Testis (tissue), 3 donors: Measurements from ENCODE around the gene NSUN2. TPM values are rescaled to one million over a fixed set of nuclear protein-coding genes. Genes with fewer than 3 reads are reported as not detected.

Experiments
- DNase-seq: peaks from one replicate; pipeline ENCODE4 v3.0.0-alpha.2; 2019
- H3K27ac ChIP-seq, 2 donors: fragments of 200-600 bp; sonication (generic); one replicate each; pipeline ENCODE4 v1.5.1; 2019
- H3K27me3 ChIP-seq: fragments of 200-600 bp; sonication (generic); one replicate; pipeline ENCODE4 v1.5.1; 2019
- H3K36me3 ChIP-seq: fragments of 200-600 bp; sonication (generic); one replicate; pipeline ENCODE4 v1.5.1; 2017; ENCODE audit warnings: low read depth; ENCODE audit errors: missing control alignments
- H3K4me1 ChIP-seq: fragments of 200-600 bp; sonication (generic); one replicate; pipeline ENCODE4 v1.5.1; 2019
- H3K4me3 ChIP-seq, 2 donors: fragments of 200-600 bp; sonication (generic); one replicate each; pipeline ENCODE4 v1.5.1; 2017 to 2019
- H3K9me3 ChIP-seq: fragments of 200-600 bp; sonication (generic); one replicate; pipeline ENCODE4 v1.5.1; 2017
- CTCF ChIP-seq, 3 experiments: fragments of 450-650 bp in 2 of 3; fragments of 200-600 bp in 1 of 3; sonication (generic) in 1 of 3; IDR thresholded peaks; one replicate each; pipeline ENCODE4 v1.5.1; 2016 to 2019; ENCODE audit warnings: antibody characterized with exemption in 3 of 3, mild to moderate bottlenecking in 2 of 3, moderate library complexity in 1 of 3
- POLR2A ChIP-seq: fragments of 450-650 bp; IDR thresholded peaks from one replicate; pipeline ENCODE4 v1.6.1; 2017; ENCODE audit warnings: antibody characterized with exemption, mild to moderate bottlenecking, moderate library complexity
- WGBS, 2 donors: methylation state at CpG; one replicate each; pipeline ENCODE4 v1.1.5; 2018; 5-methylcytosine and 5-hydroxymethylcytosine counted together
- intact Hi-C: fragments of 100-400 bp; cut with DNase I; formaldehyde crosslinking; loops from one replicate; pipeline ENCODE4 v1.15.1; 2023; ENCODE audit warnings: low total_unique reads
- polyA plus RNA-seq: library from polyadenylated mRNA; stranded (reverse); fragments of 350-450 nt; fragmentation: Illumina TruSeq; extraction: RNeasy Lipid Tissue Mini Kit (QIAGEN cat#74804); gene quantifications from one replicate; pipeline ENCODE4 v1.2.3, GENCODE V29; 2014; ENCODE audit warnings: low read depth, low replicate concordance; ENCODE audit not compliant: insufficient read depth
- total RNA-seq, 2 donors: library from RNA; depleted of rRNA; stranded (reverse); fragments of >200 nt; gene quantifications; one replicate each; pipeline ENCODE4 v1.2.3, GENCODE V29; 2016

NSUN2 gene
- total and polyA plus RNA-seq, 3 donors from 2014 or later, result 51.6 to 80.1 (median 66.7) TPM

- Histone ChIP-seq H3K36me3 (no peaks in the 10 kb centered on the region), H3K4me3 (no peak overlapping the region), H3K27me3 (no peaks in the 10 kb centered on the region), H3K4me1 (no peaks in the 10 kb centered on the region), H3K27ac (no peak overlapping the region), H3K9me3 (no peaks in the 10 kb centered on the region)
- intact Hi-C loops, result no loop called here
- DNase-seq, result no peak
- 96 to 98% methylated on average over 5 of the region's 5 CpGs for WGBS, 2 donors
- TF ChIP-seq CTCF (IDR thresholded peaks at IDR 0.05), result no peak
- no peak for TF ChIP-seq POLR2A
These were observed 36.5 kb downstream of the NSUN2 start for GRCh38 chr5:6596388-6596787.

GRCh38 chr5:6595405-6595804 is 37.4 kb downstream of the NSUN2 start:
- DNase-seq, result no peak
- no peak overlapping the region for H3K4me3 ChIP-seq
- no peaks in the 10 kb centered on the region for H3K4me1 ChIP-seq
- WGBS, 2 donors, result 93 to 94% methylated on average over 3 of the region's 3 CpGs
- TF ChIP-seq CTCF (IDR thresholded peaks at IDR 0.05) (no peak), POLR2A (no peak)
- H3K36me3 ChIP-seq, result no peaks in the 10 kb centered on the region
- intact Hi-C loops, result no loop called here
- H3K9me3 ChIP-seq, result no peaks in the 10 kb centered on the region
- no peaks in the 10 kb centered on the region for H3K27me3 ChIP-seq
- H3K27ac ChIP-seq, result no peak overlapping the region

DNA sequence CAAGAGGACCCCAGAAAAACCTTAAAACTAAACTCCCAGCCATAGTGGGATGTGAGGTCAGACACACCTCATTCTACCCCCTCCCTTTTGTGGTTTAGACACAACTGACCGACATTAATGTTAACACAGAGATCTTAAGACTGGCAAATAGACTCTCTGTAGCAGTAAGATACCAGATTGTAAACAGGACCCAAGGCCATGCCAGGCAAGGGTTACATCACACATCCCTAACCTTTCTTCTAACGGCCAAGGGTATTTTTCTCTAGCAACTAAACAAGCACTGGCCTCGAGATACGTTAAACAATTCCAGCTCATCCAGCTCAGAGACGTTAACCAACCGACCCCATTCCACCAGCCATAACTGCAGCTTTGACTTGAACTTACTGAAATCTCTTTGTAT is 38.8 kb downstream of the NSUN2 start:
- no peak overlapping the region for H3K4me3 ChIP-seq
- intact Hi-C loops, result no loop called here
- WGBS, 2 donors, result 78 to 83% methylated on average over 6 of the region's 6 CpGs
- TF ChIP-seq POLR2A (no peak), CTCF (IDR thresholded peaks at IDR 0.05) (no peak)
- no peak for DNase-seq
- H3K4me1 ChIP-seq, result no peaks in the 10 kb centered on the region
- no peaks in the 10 kb centered on the region for H3K27me3 ChIP-seq
- H3K36me3 ChIP-seq, result no peaks in the 10 kb centered on the region
- no peaks in the 10 kb centered on the region for H3K9me3 ChIP-seq
- H3K27ac ChIP-seq, result no peak overlapping the region

GRCh38 chr5:6593148-6594016 is 39.5 kb downstream of the NSUN2 start:
- DNase-seq, result no peak
- no peak overlapping the region for H3K4me3 ChIP-seq
- TF ChIP-seq POLR2A (no peak), CTCF (IDR thresholded peaks at IDR 0.05) (no peak)
- no peaks in the 10 kb centered on the region for H3K27me3 ChIP-seq
- no peaks in the 10 kb centered on the region for H3K9me3 ChIP-seq
- H3K27ac ChIP-seq, result no peak overlapping the region
- WGBS, 2 donors, result 79 to 80% methylated on average over 11 to 14 of the region's 14 CpGs
- no peaks in the 10 kb centered on the region for H3K4me1 ChIP-seq
- H3K36me3 ChIP-seq, result no peaks in the 10 kb centered on the region
- intact Hi-C loops, result no loop called here

DNA sequence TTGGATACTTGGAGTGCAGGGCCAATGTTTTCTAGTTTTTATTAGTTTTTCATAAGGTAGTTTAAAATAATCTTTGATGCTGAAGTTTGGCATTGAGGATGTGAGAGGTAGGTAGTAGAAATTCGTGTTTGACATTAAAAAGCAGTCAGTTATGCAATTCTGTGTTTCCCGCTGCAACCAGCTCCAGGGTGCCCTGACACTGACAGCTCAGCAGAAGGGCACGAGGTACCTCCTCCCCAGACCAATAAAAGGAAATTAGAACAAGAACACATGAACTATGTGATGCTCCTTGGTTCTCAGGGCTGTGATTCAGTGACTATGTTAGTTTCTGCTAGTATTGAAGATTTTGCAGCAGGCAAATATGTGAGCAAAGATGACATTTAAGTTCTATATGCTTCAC is 40.2 kb downstream of the NSUN2 start:
- TF ChIP-seq CTCF (IDR thresholded peaks at IDR 0.05) (no peak), POLR2A (no peak)
- Histone ChIP-seq H3K27me3 (no peaks in the 10 kb centered on the region), H3K4me1 (no peaks in the 10 kb centered on the region), H3K27ac (no peak overlapping the region), H3K36me3 (no peaks in the 10 kb centered on the region), H3K4me3 (no peak overlapping the region), H3K9me3 (no peaks in the 10 kb centered on the region)
- intact Hi-C loops, result no loop called here
- no peak for DNase-seq
- WGBS, 2 donors, result 70 to 84% methylated on average over 3 of the region's 3 CpGs
